GM10266 (cell line): ENCODE results near the gene STK26.

ENCODE experiments used
- DNase-seq: peaks from one replicate; pipeline ENCODE4 v3.0.0; 2012; ENCODE audit errors: extremely low spot score
- CTCF ChIP-seq: IDR thresholded peaks from 2 replicates; pipeline ENCODE4 v1.5.1; 2012; ENCODE audit warnings: mild to moderate bottlenecking, low read depth; ENCODE audit not compliant: control insufficient read depth, insufficient read depth; ENCODE audit errors: missing control alignments

STK26 gene

GRCh38 chrX:132077414-132077813, 54.3 kb downstream of the STK26 start:
- DNase-seq, result no peak
- TF ChIP-seq CTCF, result no peak

- no peak for DNase-seq
- TF ChIP-seq CTCF, result no peak
Measured at GRCh38 chrX:132077912-132078311, 54.8 kb downstream of the STK26 start.

GRCh38 chrX:132085786-132086185, 62.7 kb downstream of the STK26 start:
- DNase-seq, result no peak
- TF ChIP-seq CTCF, result no peak

DNA sequence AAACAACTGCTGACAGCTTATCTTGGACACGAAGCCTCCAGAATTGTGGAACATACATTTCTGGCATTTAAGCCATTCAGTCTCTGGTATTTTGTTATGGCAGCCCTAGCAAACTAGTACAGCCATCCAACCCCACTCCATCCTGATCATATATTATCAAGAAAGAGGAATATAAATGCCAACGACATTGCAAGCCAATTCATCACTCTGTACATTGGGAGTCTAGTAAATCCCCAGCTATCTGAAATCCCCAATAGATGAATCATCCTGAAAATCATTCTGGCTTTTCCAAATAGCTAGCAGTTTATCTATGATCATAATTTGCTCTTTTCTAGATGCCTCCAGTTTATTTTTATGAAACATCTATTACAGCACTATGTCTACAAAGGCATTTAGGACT, 63.6 kb downstream of the STK26 start:
- TF ChIP-seq CTCF, result no peak
- DNase-seq, result no peak

DNA sequence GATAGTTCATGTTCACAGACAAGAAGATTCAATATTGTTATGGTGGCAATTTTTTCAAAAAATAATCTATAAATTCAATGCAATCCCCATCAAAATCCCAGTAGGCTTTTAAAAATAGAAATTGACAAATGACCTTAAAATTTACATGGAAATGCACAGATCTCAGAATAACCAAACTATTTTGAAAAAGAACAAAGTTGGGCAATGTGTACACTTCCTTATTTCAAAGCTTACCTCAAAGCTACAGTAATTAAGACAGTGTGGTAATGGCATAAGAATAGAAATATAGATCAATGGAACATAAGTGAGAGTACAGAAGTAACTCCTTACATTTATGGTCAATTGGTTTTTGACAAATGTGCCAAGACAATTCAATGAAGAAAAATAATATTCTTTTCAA, 65.8 kb downstream of the STK26 start:
- no peak for DNase-seq

GRCh38 chrX:132090403-132091159, 67.5 kb downstream of the STK26 start:
- DNase-seq, result no peak

More for the DNA sequence above, 65.8 kb downstream of the STK26 start:
- no peak for TF ChIP-seq CTCF

More at GRCh38 chrX:132090403-132091159, 67.5 kb downstream of the STK26 start:
- no peak for TF ChIP-seq CTCF
